ENCODE measurements around the gene TMEM258. TPM values are rescaled to one million over a fixed set of nuclear protein-coding genes. Genes with fewer than 3 reads are reported as not detected.

Gene TMEM258
- total and polyA plus RNA-seq, 10 donors: 52.4 to 185 (median 80.0) TPM

DNA sequence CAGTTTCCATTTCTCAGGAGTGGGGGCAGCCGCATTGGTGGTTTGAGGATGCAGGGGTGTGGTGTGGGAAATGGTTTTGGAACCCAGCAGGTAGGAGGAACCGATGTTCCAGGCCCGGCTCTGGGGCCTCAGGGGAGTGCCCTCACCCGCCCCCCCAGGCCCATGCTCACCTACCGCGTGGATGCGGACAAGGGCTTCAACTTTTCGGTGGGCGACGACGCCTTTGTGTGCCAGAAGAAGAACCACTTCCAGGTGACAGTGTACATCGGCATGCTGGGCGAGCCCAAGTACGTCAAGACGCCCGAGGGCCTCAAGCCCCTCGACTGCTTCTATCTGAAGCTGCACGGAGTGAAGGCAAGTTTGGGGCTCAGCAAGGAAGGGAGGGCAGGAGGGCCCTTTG lies 18.6 kb downstream of the TMEM258 start:
- Histone ChIP-seq H3K36me3 (no peaks in the 10 kb centered on the region), H3K9me3 (no peaks in the 10 kb centered on the region), H3K4me3 (no peak overlapping the region), H3K27me3 (replicated peaks in 1 of 7) (peaks cover 0 to 18% (median 0%) of the 10 kb centered on the region in 7 donors), H3K27ac (no peak overlapping the region), H3K4me1 (peaks cover 8 to 39% (median 20%) of the 10 kb centered on the region in 6 donors)
- intact Hi-C loops (cut with DNase I; ENCODE audit: low total_unique reads): no loop called here
- WGBS, 5 donors: 86 to 94% (median 90%) methylated on average over 18 of the region's 18 CpGs
- DNase-seq: no peak
- TF ChIP-seq CTCF (IDR thresholded peaks at IDR 0.05 in 8 of 11, conservative IDR thresholded peaks at IDR 0.05 in 3 of 11): no peak
- TF ChIP-seq POLR2A (IDR thresholded peaks at IDR 0.05): no peak
- TF ChIP-seq POLR2AphosphoS5 (IDR thresholded peaks at IDR 0.05): no peak

DNA sequence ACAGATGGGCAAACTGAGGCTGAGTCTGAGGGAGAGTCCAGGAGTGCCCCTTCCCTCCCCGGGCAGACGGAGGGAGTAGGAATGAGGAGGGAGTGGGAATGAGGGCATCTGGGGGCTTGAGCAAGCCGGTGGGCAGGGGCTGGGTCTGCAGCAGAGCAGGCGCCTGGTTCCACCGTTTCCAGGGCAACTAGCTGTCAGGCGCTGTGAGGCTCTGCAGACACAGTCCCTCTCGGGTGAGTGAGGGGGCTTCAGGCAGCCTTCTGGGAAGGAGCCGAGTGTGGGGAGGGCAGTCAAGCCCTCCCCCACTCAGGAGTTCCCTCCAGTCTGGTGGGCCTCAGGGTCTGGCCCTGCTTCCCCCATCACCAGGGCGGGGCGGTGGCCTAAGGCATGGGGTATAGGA lies 19.0 kb downstream of the TMEM258 start:
- peaks cover 0 to 18% (median 0%) of the 10 kb centered on the region in 7 donors for H3K27me3 ChIP-seq (replicated peaks in 1 of 7)
- H3K36me3 ChIP-seq: no peaks in the 10 kb centered on the region
- 75 to 87% (median 85%) methylated on average over 9 to 10 of the region's 10 CpGs for WGBS, 5 donors
- no peak for TF ChIP-seq POLR2A (IDR thresholded peaks at IDR 0.05)
- TF ChIP-seq POLR2AphosphoS5 (IDR thresholded peaks at IDR 0.05): no peak
- TF ChIP-seq CTCF (IDR thresholded peaks at IDR 0.05 in 8 of 11, conservative IDR thresholded peaks at IDR 0.05 in 3 of 11): no peak
- no peaks in the 10 kb centered on the region for H3K9me3 ChIP-seq
- H3K4me3 ChIP-seq: no peak overlapping the region
- peaks cover 8 to 38% (median 20%) of the 10 kb centered on the region in 6 donors for H3K4me1 ChIP-seq
- intact Hi-C loops (cut with DNase I; ENCODE audit: low total_unique reads): no loop called here
- DNase-seq: no peak
- H3K27ac ChIP-seq: no peak overlapping the region

GRCh38 chr11:61771985-61772455 lies 20.4 kb downstream of the TMEM258 start:
- peaks cover 2 to 24% (median 11%) of the 10 kb centered on the region in 6 donors for H3K4me1 ChIP-seq
- peaks cover 0 to 9% (median 0%) of the 10 kb centered on the region in 7 donors for H3K27me3 ChIP-seq (replicated peaks in 1 of 7)
- intact Hi-C loops (cut with DNase I; ENCODE audit: low total_unique reads): no loop called here
- no peak overlapping the region for H3K4me3 ChIP-seq
- no peak for DNase-seq
- TF ChIP-seq CTCF (IDR thresholded peaks at IDR 0.05 in 8 of 11, conservative IDR thresholded peaks at IDR 0.05 in 3 of 11): no peak
- TF ChIP-seq POLR2AphosphoS5 (IDR thresholded peaks at IDR 0.05): no peak
- no peak for TF ChIP-seq POLR2A (IDR thresholded peaks at IDR 0.05)
- peak overlapping the region in 1 of 8 donors; percentile 3 for H3K27ac ChIP-seq
- no peaks in the 10 kb centered on the region for H3K36me3 ChIP-seq
- 49 to 71% (median 64%) methylated on average over 3 to 7 of the region's 7 CpGs for WGBS, 5 donors
- no peaks in the 10 kb centered on the region for H3K9me3 ChIP-seq

- Histone ChIP-seq H3K27ac (no peak overlapping the region), H3K4me1 (peaks cover 0 to 18% (median 6%) of the 10 kb centered on the region in 6 donors), H3K4me3 (no peak overlapping the region), H3K27me3 (replicated peaks in 1 of 7) (peaks cover 0 to 3% (median 0%) of the 10 kb centered on the region in 7 donors), H3K9me3 (no peaks in the 10 kb centered on the region), H3K36me3 (no peaks in the 10 kb centered on the region)
- intact Hi-C loops (cut with DNase I; ENCODE audit: low total_unique reads): no loop called here
- TF ChIP-seq POLR2AphosphoS5 (IDR thresholded peaks at IDR 0.05): no peak
- no peak for TF ChIP-seq CTCF (IDR thresholded peaks at IDR 0.05 in 8 of 11, conservative IDR thresholded peaks at IDR 0.05 in 3 of 11)
- no peak for TF ChIP-seq POLR2A (IDR thresholded peaks at IDR 0.05)
- 75 to 86% (median 82%) methylated on average over 12 to 15 of the region's 15 CpGs for WGBS, 5 donors
- DNase-seq: no peak
Observed at GRCh38 chr11:61771195-61771894, 21.1 kb downstream of the TMEM258 start.
